Mucosa of rectum (tissue), 2 donors: ENCODE data around the gene RFX2.
"Not testable (repeated sequence)": the region's sequence is repeated elsewhere in the genome, so short reads cannot be mapped to it uniquely, and the experiment has no call there.

Experiments
- H3K27ac ChIP-seq, 2 donors: one replicate each; pipeline ENCODE4 v1.7.0; 2013; ENCODE audit warnings: inconsistent platforms in 2 of 2, low read depth in 2 of 2, low read length in 2 of 2
- H3K27me3 ChIP-seq, 2 donors: one replicate each; pipeline ENCODE4 v1.7.0; 2013; ENCODE audit warnings: low read length in 2 of 2; ENCODE audit not compliant: control insufficient read depth in 2 of 2, insufficient read depth in 2 of 2
- H3K36me3 ChIP-seq, 2 donors: one replicate each; pipeline ENCODE4 v1.7.0; 2013; ENCODE audit warnings: low read length in 2 of 2; ENCODE audit not compliant: control insufficient read depth in 2 of 2, insufficient read depth in 2 of 2
- H3K4me1 ChIP-seq, 2 donors: one replicate each; pipeline ENCODE4 v1.7.0; 2013; ENCODE audit warnings: low read length in 2 of 2, mild to moderate bottlenecking in 1 of 2; ENCODE audit not compliant: control insufficient read depth in 2 of 2, insufficient read depth in 2 of 2
- H3K4me3 ChIP-seq, 2 donors: one replicate each; pipeline ENCODE4 v1.7.0; 2013; ENCODE audit warnings: low read length in 2 of 2
- H3K9ac ChIP-seq, 2 donors: one replicate each; pipeline ENCODE4 v1.7.0; 2013; ENCODE audit warnings: low read length in 2 of 2, low read depth in 1 of 2, mild to moderate bottlenecking in 1 of 2
- H3K9me3 ChIP-seq, 2 donors: one replicate each; pipeline ENCODE4 v1.7.0; 2013; ENCODE audit warnings: low read length in 2 of 2; ENCODE audit not compliant: control insufficient read depth in 2 of 2
- donor health status: healthy.
- donor health status: Normal muscosa, but diverticular disease.

RFX2 gene

DNA sequence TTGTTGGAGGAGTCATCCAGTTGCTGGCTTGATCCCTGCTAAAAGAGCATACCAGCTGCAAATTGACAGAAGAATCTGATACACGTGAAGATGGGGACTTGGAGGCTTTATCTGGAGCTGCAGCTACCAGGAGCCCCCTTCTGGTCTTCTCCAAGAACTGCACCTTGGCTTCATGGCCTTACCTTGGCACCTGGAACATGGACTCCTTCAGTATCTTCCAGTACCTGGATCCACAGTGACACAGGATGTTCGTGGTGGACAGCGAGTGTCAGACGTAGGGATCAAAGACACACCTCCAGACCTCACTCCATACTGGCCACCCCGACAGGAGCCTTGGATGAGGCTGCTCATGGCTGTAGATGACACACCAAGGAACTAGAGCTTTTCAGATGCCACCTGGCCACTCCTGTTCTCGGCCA, 15.3 kb upstream of the RFX2 start:
- Histone ChIP-seq H3K9ac (no peak overlapping the region), H3K27ac (no peak overlapping the region), H3K9me3 (no peaks in the 10 kb centered on the region), H3K4me1 (no peaks in the 10 kb centered on the region), H3K27me3 (no peaks in the 10 kb centered on the region), H3K36me3 (no peaks in the 10 kb centered on the region), H3K4me3 (no peak overlapping the region)

DNA sequence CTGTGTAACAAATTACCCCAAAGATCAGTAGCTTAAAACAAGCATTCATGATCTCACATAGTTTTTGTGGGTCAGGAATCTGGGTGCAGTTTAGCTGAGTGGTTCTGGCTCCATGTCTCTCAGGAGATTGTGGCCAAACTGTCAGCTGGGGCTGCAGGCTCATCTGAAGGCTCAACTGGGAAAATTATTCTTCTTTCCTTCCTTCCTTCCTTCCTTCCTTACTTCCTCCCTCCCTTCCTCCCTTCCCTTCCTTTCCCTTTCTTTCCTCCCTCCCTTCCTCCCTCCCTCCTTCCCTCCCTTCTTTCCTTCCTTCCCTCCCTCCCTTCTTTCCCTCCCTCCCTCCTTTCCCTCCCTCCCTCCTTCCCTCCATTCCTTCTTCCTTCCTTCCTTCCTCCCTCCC, 8.7 kb upstream of the RFX2 start:
- H3K4me1 ChIP-seq, result no peaks in the 10 kb centered on the region
- no peaks in the 10 kb centered on the region for H3K36me3 ChIP-seq
- no peak overlapping the region for H3K4me3 ChIP-seq
- H3K27me3 ChIP-seq, result no peaks in the 10 kb centered on the region
- no peaks in the 10 kb centered on the region for H3K9me3 ChIP-seq
- no peak overlapping the region for H3K27ac ChIP-seq
- H3K9ac ChIP-seq, result no peak overlapping the region

DNA sequence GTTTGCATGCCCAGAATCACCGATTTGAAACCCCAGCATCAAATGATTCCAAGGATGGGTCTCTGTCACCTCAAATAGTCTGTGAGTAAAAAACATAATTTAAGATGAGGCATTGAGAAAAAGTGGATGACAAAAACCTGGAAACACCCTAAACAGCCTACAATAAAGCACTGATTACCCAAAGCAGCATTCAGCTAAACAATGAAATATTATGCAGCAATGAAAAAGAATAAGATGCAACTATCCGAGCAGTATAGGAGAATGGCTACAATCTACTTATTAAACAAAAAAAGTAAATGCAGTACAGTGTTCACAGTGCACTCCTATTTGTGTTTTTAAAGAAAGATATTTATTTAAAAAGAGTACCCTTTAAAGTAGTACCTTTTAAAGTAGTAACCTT, 7.7 kb upstream of the RFX2 start:
- H3K27ac ChIP-seq, result no peak overlapping the region
- no peaks in the 10 kb centered on the region for H3K4me1 ChIP-seq
- H3K36me3 ChIP-seq, result no peaks in the 10 kb centered on the region
- H3K9ac ChIP-seq, result no peak overlapping the region
- H3K9me3 ChIP-seq, result no peaks in the 10 kb centered on the region
- no peaks in the 10 kb centered on the region for H3K27me3 ChIP-seq
- H3K4me3 ChIP-seq, result no peak overlapping the region

DNA sequence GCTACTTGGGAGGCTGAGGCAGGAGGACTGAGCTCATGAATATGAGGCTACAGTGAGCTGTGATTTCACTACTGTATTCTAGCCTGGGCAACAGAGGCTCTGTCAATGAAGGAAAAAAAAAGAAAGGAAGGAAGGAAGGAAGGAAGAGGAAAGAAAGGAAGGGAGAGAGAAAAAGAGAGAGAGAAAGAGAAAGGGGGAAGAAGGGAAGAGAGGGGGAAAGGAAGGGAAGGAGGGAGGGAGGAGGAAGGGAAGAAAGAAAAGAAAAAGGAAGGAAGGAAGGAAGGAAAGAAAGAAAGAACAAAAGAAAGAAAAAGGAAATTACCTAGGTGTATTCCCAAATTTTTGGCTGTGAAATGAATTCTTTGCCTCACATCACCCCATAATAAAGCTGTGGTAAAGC, 7.2 kb upstream of the RFX2 start:
- Histone ChIP-seq H3K9ac (no peak overlapping the region), H3K36me3 (no peaks in the 10 kb centered on the region), H3K9me3 (no peaks in the 10 kb centered on the region), H3K4me3 (no peak overlapping the region), H3K27ac (no peak overlapping the region), H3K4me1 (no peaks in the 10 kb centered on the region), H3K27me3 (no peaks in the 10 kb centered on the region)

DNA sequence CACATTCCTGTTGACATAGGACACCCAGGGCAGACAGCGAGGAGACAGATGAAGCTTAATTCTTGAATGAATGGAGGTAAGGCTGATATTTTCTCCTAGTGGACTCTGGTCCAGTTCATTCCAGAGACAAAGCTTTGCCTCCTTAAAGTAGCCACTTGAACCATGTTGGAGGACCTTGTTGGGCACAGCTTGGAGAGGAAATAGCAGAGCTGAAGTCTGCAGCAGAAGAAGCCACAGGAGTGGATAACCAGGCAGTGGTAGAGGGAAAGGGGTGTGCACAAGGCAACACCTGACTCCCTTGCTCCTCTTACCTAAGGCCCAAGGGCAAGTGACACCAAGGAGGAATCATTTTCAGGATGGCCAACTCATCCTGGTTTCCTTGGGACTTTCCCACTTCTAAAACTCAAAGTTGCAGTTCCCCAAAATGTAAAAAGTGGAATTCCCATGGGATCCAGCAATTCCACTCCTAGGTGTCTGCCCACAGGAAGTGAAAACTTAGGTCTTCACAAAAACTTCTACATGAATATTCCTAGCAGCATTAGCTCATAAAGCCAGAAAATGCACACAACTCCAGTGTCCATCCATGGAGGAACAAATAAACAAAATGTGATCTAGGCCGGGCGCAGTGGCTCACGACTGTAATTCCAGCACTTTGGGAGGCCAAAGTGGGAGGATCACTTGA, 6.6 kb upstream of the RFX2 start:
- Histone ChIP-seq H3K27me3 (no peaks in the 10 kb centered on the region), H3K4me3 (no peak overlapping the region), H3K27ac (no peak overlapping the region), H3K9ac (no peak overlapping the region), H3K4me1 (no peaks in the 10 kb centered on the region), H3K36me3 (no peaks in the 10 kb centered on the region), H3K9me3 (no peaks in the 10 kb centered on the region)

DNA sequence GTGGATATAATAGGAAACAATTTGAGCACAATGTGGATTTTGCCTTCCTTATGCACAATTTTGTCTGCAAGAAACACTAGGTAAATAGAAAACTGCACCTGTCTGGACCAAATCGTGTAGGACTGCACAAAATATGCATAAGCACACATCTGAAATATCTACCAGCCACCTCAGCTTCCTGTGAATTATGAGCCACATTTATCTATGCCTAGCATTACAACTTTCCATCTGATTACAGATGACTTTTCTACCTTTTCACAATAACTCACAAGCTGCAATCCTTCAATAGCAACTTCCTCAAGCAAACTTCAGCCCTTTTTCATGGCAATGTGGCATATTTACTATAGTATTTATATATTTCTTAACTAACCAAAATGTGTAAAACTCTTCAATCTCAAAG, 5.7 kb upstream of the RFX2 start:
- Histone ChIP-seq H3K4me3 (no peak overlapping the region), H3K36me3 (no peaks in the 10 kb centered on the region), H3K27me3 (no peaks in the 10 kb centered on the region), H3K9me3 (no peaks in the 10 kb centered on the region), H3K27ac (no peak overlapping the region), H3K4me1 (no peaks in the 10 kb centered on the region), H3K9ac (no peak overlapping the region)

DNA sequence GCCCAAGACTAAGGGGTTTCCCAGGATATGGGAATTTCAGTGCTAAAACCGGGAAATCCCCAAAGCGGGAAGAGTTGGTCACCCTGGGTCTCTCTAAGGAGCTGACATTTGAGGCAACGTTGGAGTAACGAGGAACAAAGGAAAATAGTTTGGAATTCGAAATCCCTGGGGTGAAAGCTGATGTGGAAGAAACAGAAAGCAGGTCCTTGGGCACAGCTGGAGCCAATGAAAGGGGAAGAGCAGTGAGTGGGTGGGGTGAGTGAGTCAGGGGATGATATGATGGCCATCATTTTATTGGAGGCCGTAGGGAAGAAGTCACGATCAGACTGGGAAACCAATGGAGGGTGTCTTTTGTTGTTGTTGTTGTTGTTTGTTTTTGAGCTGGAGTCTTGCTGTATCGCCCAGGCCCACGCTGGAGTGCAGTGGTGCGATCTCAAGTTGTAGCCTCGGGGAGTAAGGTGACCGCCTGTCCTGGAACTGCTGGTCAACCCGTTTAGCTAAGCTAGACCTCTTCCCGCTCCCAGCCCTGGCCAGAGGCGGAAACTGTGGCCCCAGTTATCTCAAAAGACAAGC, 3.4 kb upstream of the RFX2 start:
- Histone ChIP-seq H3K9me3 (no peaks in the 10 kb centered on the region), H3K36me3 (no peaks in the 10 kb centered on the region), H3K4me3 (no peak overlapping the region), H3K27ac (no peak overlapping the region), H3K27me3 (no peaks in the 10 kb centered on the region), H3K9ac (no peak overlapping the region), H3K4me1 (peaks cover 8 to 11% of the 10 kb centered on the region in 2 donors)

DNA sequence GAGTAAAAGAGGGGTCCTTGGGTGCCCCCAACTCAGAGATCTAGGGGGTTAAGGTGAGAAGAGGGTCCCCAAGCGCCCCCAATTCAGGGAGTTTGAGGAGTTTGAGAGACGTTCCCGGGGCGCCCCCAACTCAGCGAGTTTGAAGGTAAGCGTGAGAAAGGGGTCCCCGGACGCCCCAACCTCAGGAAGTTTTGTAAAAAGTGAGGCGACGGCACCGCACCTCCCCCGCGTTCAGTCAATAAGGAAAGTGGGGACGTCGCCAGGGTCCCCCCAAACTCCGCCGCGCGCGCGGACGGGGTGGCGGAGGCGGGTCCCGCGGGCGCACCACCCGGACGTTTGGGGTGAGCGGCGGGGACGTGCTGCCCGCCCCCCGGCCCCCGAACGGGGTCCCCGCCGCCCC, 353 bp downstream of the RFX2 start:
- Histone ChIP-seq H3K4me3 (peak overlapping the region; percentile 71 to 78), H3K4me1 (peaks cover 8 to 11% of the 10 kb centered on the region in 2 donors), H3K36me3 (no peaks in the 10 kb centered on the region), H3K27me3 (no peaks in the 10 kb centered on the region), H3K9me3 (no peaks in the 10 kb centered on the region), H3K9ac (peak overlapping the region; percentile 68 to 83), H3K27ac (peak overlapping the region in 1 of 2 donors; percentile 23)

DNA sequence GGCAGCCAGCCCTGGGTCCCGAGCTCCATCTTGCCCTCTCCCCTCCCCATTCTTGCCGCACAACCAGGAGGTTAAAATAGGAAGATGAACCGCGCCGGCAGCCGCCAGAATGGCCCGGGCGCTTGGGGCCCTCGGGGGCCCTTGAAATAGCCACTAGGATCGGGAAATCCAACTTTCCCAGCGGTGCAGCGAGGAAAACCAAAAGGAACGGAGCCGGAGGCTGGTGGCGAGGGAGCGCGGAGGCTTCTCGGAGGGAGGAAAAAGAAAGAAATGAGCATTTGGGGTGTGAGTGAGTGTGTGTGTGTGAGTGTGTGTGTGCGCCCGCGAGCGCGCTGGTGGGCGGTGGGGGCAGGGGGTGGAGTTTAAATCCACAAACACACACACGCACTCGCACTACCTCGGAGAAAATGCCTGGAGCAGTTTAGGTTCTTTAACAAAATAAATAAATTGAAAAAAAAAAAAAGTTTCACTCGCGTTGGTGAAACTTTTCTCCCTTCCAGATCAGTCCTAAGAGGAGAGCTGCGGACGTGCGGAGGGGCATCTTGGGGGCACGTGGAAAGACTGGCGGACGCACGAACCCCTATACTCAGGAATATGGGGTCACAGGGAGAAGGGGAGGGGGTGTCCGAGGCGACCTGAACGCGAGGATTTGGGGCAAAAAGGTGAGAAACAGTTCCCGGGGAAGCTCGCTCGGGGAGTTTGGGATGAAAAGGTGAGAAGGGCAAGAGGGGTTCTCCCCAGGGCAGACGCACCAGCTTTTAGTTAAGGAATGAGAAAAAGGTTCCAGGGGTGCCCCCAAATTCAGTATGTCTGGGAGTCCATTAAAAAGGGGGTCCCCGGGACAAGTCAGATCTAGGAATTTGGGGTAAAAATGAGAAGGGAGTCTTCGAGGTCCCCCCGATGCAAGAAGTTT, 1.3 kb downstream of the RFX2 start:
- no peaks in the 10 kb centered on the region for H3K9me3 ChIP-seq
- peak overlapping the region; percentile 71 to 78 for H3K4me3 ChIP-seq
- peak overlapping the region; percentile 72 to 83 for H3K9ac ChIP-seq
- H3K27me3 ChIP-seq, result no peaks in the 10 kb centered on the region
- peaks cover 8 to 11% of the 10 kb centered on the region in 2 donors for H3K4me1 ChIP-seq
- H3K36me3 ChIP-seq, result no peaks in the 10 kb centered on the region
- H3K27ac ChIP-seq, result peak overlapping the region; percentile 63 to 66

DNA sequence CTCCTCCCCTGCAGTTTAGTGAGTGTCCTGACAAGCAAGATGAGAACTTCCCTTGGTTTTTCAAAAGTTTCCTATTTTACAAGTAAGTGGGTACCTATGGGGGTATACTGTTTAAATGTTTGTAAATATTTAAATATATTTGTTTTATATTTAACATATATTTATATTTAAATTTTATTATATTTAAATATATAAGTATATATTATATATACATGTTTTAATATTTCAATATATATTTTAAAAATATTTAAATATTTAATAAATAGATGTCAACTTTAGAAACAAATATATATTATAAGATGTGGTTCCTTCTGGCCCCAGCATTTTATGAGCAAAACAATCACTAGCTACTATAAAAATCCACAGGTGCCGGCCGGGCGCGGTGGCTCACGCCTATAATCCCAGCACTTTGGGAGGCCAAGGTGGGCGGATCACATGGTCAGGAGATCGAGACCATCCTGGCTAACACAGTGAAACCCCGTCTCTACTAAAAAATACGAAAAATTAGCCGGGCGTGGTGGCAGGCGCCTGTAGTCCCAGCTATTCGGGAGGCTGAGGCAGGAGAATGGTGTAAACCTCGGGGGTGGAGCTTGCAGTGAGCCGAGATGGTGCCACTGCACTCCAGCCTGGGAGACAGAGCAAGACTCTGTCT, 3.5 kb downstream of the RFX2 start:
- H3K27ac ChIP-seq, H3K9ac ChIP-seq, H3K27me3 ChIP-seq, H3K9me3 ChIP-seq, H3K4me3 ChIP-seq, H3K36me3 ChIP-seq: not testable (repeated sequence)
- H3K4me1 ChIP-seq, result peaks cover 8 to 13% of the 10 kb centered on the region in 2 donors
